H1 (cell line): Measurements from ENCODE around the gene MBD3L1. TPM values are rescaled to one million over a fixed set of nuclear protein-coding genes. Genes with fewer than 3 reads are reported as not detected.

Source experiments
- CTCF ChIA-PET: fragments of 300-600 bp; sonication (Branson Sonifier 250); formaldehyde crosslinking; loops from one replicate; lab custom pipeline; 2021; ENCODE audit not compliant: partially characterized antibody; lab: Charles Lee
- POLR2A ChIA-PET: fragments of 300-600 bp; sonication (Branson Sonifier 250); formaldehyde crosslinking; loops from one replicate; lab custom pipeline; 2021; ENCODE audit warnings: inconsistent platforms; ENCODE audit not compliant: partially characterized antibody; lab: Charles Lee
- DNase-seq, 2 experiments: peaks; one replicate each; pipeline versions ENCODE4 v3.0.0 to v3.0.0-alpha.2; 2010 to 2022; ENCODE audit warnings: low spot score in 2 of 2, low read depth in 1 of 2, mixed read lengths in 1 of 2
- FAIRE-seq: peaks from 2 replicates; lab custom pipeline; 2011; peaks lifted over from hg19 to GRCh38; lab: Jason Lieb, UNC
- H2AFZ ChIP-seq: 2 replicates; pipeline ENCODE4 v1.8.1; 2012; ENCODE audit warnings: low read length, inconsistent platforms
- H2AK5ac ChIP-seq: 2 replicates; pipeline ENCODE4 v1.6.1; 2013; ENCODE audit warnings: low read depth, low read length
- H2BK120ac ChIP-seq: replicated peaks from 2 replicates; pipeline ENCODE3; 2013; ENCODE audit warnings: low read depth, low read length, inconsistent platforms
- H2BK12ac ChIP-seq: 2 replicates; pipeline ENCODE4 v1.6.1; 2013; ENCODE audit warnings: low read depth, low read length
- H2BK15ac ChIP-seq: 2 replicates; pipeline ENCODE4 v1.6.1; 2013; ENCODE audit warnings: low read length
- H2BK20ac ChIP-seq: 2 replicates; pipeline ENCODE4 v1.6.1; 2013; ENCODE audit warnings: low read length
- H2BK5ac ChIP-seq: 2 replicates; pipeline ENCODE4 v1.6.1; 2013; ENCODE audit warnings: low read depth, low read length
- H3K14ac ChIP-seq: 2 replicates; pipeline ENCODE4 v1.6.1; 2013; ENCODE audit warnings: inconsistent platforms; ENCODE audit not compliant: insufficient read length
- H3K18ac ChIP-seq: 2 replicates; pipeline ENCODE4 v1.6.1; 2013; ENCODE audit warnings: low read length; ENCODE audit errors: extremely low read depth
- H3K23ac ChIP-seq: 2 replicates; pipeline ENCODE4 v1.6.1; 2013; ENCODE audit warnings: inconsistent platforms; ENCODE audit not compliant: insufficient read length
- H3K23me2 ChIP-seq: 2 replicates; pipeline ENCODE4 v1.6.1; 2013; ENCODE audit warnings: low read depth, low read length
- H3K27ac ChIP-seq: 2 replicates; pipeline ENCODE4 v1.6.1; 2011; ENCODE audit warnings: low read depth, low read length, inconsistent platforms
- H3K27me3 ChIP-seq, 4 experiments: replicated peaks in 1 of 4; 1 replicate in 1 of 4; 2 replicates in 3 of 4; pipeline versions ENCODE4 v1.6.1 to v1.8.1; 2011 to 2013; ENCODE audit warnings: low read length in 3 of 4, mild to moderate bottlenecking in 3 of 4, inconsistent platforms in 2 of 4, mixed read lengths in 2 of 4, moderate library complexity in 1 of 4; ENCODE audit not compliant: control insufficient read depth in 3 of 4, insufficient read depth in 3 of 4; ENCODE audit errors: extremely low read depth in 1 of 4
- H3K36me3 ChIP-seq, 4 experiments: 2 replicates each; pipeline versions ENCODE4 v1.6.1 to v1.8.1; 2011 to 2013; ENCODE audit warnings: mild to moderate bottlenecking in 4 of 4, low read length in 3 of 4, moderate library complexity in 2 of 4, control low read depth in 1 of 4, inconsistent platforms in 1 of 4; ENCODE audit not compliant: insufficient read depth in 4 of 4, control insufficient read depth in 2 of 4
- H3K4ac ChIP-seq: replicated peaks from 2 replicates; pipeline ENCODE3; 2013; ENCODE audit warnings: low read length, low read depth, mixed read lengths, inconsistent platforms; ENCODE audit not compliant: insufficient read length
- H3K4me1 ChIP-seq, 4 experiments: replicated peaks in 1 of 4; 1 replicate in 1 of 4; 2 replicates in 3 of 4; pipeline versions ENCODE4 v1.6.1 to v1.8.1; 2011 to 2013; ENCODE audit warnings: low read length in 3 of 4, inconsistent platforms in 2 of 4, mixed read lengths in 1 of 4; ENCODE audit not compliant: insufficient read depth in 4 of 4, control insufficient read depth in 3 of 4
- H3K4me2 ChIP-seq, 2 experiments: 2 replicates each; pipeline versions ENCODE4 v1.6.1 to v1.8.1; 2011 to 2013; ENCODE audit warnings: low read depth in 2 of 2, low read length in 2 of 2, control low read depth in 1 of 2, inconsistent platforms in 1 of 2, mild to moderate bottlenecking in 1 of 2; ENCODE audit not compliant: insufficient read depth in 1 of 2
- H3K4me3 ChIP-seq, 4 experiments: fragments of 200-600, 300-600 bp in 1 of 4; sonication (generic), shearing (Covaris generic), sonication (Bioruptor Twin) in 1 of 4; 2 replicates each; pipeline versions ENCODE4 v1.5.1 to v1.8.1; 2011 to 2016; ENCODE audit warnings: low read length in 4 of 4, low read depth in 3 of 4, control low read depth in 2 of 4, inconsistent platforms in 2 of 4, mild to moderate bottlenecking in 2 of 4, mixed read lengths in 1 of 4, moderate library complexity in 1 of 4; ENCODE audit not compliant: insufficient read depth in 2 of 4; ENCODE audit errors: extremely low read depth in 1 of 4
- H3K56ac ChIP-seq: replicated peaks from 2 replicates; pipeline ENCODE3; 2013; ENCODE audit warnings: low read depth, mild to moderate bottlenecking, mixed read lengths, low read length, inconsistent platforms; ENCODE audit not compliant: insufficient read length
- H3K79me1 ChIP-seq: 2 replicates; pipeline ENCODE4 v1.6.1; 2013; ENCODE audit warnings: low read depth, low read length, control low read depth
- H3K79me2 ChIP-seq, 2 experiments: 2 replicates each; pipeline versions ENCODE4 v1.6.1 to v1.8.1; 2012 to 2013; ENCODE audit warnings: low read length in 2 of 2, mild to moderate bottlenecking in 2 of 2, inconsistent platforms in 1 of 2; ENCODE audit not compliant: insufficient read depth in 2 of 2, control insufficient read depth in 1 of 2
- H3K9ac ChIP-seq, 4 experiments: replicated peaks in 1 of 4; 1 replicate in 1 of 4; 2 replicates in 3 of 4; pipeline versions ENCODE4 v1.6.1 to v1.8.1; 2011 to 2013; ENCODE audit warnings: low read depth in 3 of 4, low read length in 3 of 4, control low read depth in 2 of 4, mild to moderate bottlenecking in 2 of 4, moderate library complexity in 2 of 4, inconsistent platforms in 1 of 4; ENCODE audit errors: extremely low read depth in 1 of 4
- H3K9me3 ChIP-seq, 2 experiments: 2 replicates each; pipeline versions ENCODE4 v1.6.1 to v1.8.1; 2012 to 2013; ENCODE audit warnings: mild to moderate bottlenecking in 2 of 2, moderate library complexity in 2 of 2, control low read depth in 1 of 2, inconsistent platforms in 1 of 2, low read depth in 1 of 2, low read length in 1 of 2, mixed read lengths in 1 of 2; ENCODE audit not compliant: insufficient read depth in 2 of 2
- H4K20me1 ChIP-seq, 2 experiments: replicated peaks in 1 of 2; 2 replicates each; pipeline versions ENCODE3 to v1.8.1; 2011 to 2013; ENCODE audit warnings: inconsistent platforms in 2 of 2, low read length in 2 of 2, mild to moderate bottlenecking in 1 of 2; ENCODE audit not compliant: insufficient read depth in 2 of 2, control insufficient read depth in 1 of 2
- H4K5ac ChIP-seq: 2 replicates; pipeline ENCODE4 v1.6.1; 2013; ENCODE audit warnings: low read length, low read depth, mixed read lengths, inconsistent platforms; ENCODE audit not compliant: insufficient read length
- H4K8ac ChIP-seq: 2 replicates; pipeline ENCODE4 v1.8.0; 2013; ENCODE audit warnings: mild to moderate bottlenecking, moderate library complexity, low read length, inconsistent platforms; ENCODE audit not compliant: insufficient read depth; ENCODE audit errors: extremely low read depth
- H4K91ac ChIP-seq: replicated peaks from 2 replicates; pipeline ENCODE3; 2013; ENCODE audit warnings: low read length, mixed read lengths, inconsistent platforms; ENCODE audit not compliant: insufficient read length
- BACH1 ChIP-seq: IDR thresholded peaks from 2 replicates; pipeline ENCODE4 v1.6.1; 2012; ENCODE audit warnings: low read length, improper control_type of control experiment
- CBX8 ChIP-seq: fragments of 300-800, 300-1000 bp; sonication (generic); IDR thresholded peaks from 2 replicates; pipeline ENCODE4 v1.7.1; 2016; ENCODE audit warnings: low read depth, low read length, borderline replicate concordance
- CTBP2 ChIP-seq: IDR thresholded peaks from 2 replicates; pipeline ENCODE4 v1.7.0; 2011; ENCODE audit warnings: borderline replicate concordance, mild to moderate bottlenecking, moderate library complexity, mixed read lengths, low read length; ENCODE audit not compliant: insufficient read depth, insufficient read length
- CTCF ChIP-seq, 3 experiments: IDR thresholded peaks; 1 replicate in 2 of 3; 2 replicates in 1 of 3; pipeline versions ENCODE4 v1.5.1 to v1.6.1; 2011; ENCODE audit warnings: low read length in 3 of 3, mild to moderate bottlenecking in 3 of 3, inconsistent platforms in 2 of 3, low read depth in 1 of 3, moderate library complexity in 1 of 3; ENCODE audit not compliant: insufficient read depth in 1 of 3; ENCODE audit errors: control extremely low read depth in 1 of 3
- EP300 ChIP-seq, 2 experiments: IDR thresholded peaks; 1 replicate in 1 of 2; 2 replicates in 1 of 2; pipeline ENCODE4 v1.6.1; 2011 to 2012; ENCODE audit warnings: low read depth in 2 of 2, low read length in 2 of 2, mild to moderate bottlenecking in 2 of 2, borderline replicate concordance in 1 of 2, inconsistent platforms in 1 of 2, moderate library complexity in 1 of 2
- MAX ChIP-seq: IDR thresholded peaks from 2 replicates; pipeline ENCODE4 v1.6.1; 2012; ENCODE audit warnings: inconsistent platforms
- RAD21 ChIP-seq, 2 experiments: IDR thresholded peaks in 1 of 2; conservative IDR thresholded peaks in 1 of 2; 2 replicates each; pipeline ENCODE4 v1.6.1; 2011; ENCODE audit warnings: low read depth in 2 of 2, low read length in 2 of 2, improper control_type of control experiment in 1 of 2, inconsistent platforms in 1 of 2, mild to moderate bottlenecking in 1 of 2, moderate library complexity in 1 of 2
- RNF2 ChIP-seq: fragments of 200-900, 300-1000 bp; sonication (generic); IDR thresholded peaks from 2 replicates; pipeline ENCODE4 v1.7.1; 2016; ENCODE audit warnings: borderline replicate concordance, low read depth, mild to moderate bottlenecking, antibody characterized with exemption, low read length; ENCODE audit not compliant: poor library complexity, severe bottlenecking; ENCODE audit errors: missing control alignments
- SRF ChIP-seq: IDR thresholded peaks from 2 replicates; pipeline ENCODE4 v1.6.1; 2011; ENCODE audit warnings: mild to moderate bottlenecking, low read depth, low read length, moderate library complexity
- TAF1 ChIP-seq: IDR thresholded peaks from 2 replicates; pipeline ENCODE4 v1.6.1; 2011; ENCODE audit warnings: mild to moderate bottlenecking, low read depth, low read length
- TEAD4 ChIP-seq: IDR thresholded peaks from 2 replicates; pipeline ENCODE4 v1.6.1; 2012; ENCODE audit warnings: low read depth, low read length, inconsistent platforms, mixed read lengths
- WGBS, 2 experiments: shearing (Covaris generic) in 1 of 2; methylation state at CpG; one replicate each; pipeline versions ENCODE4 v1.1.6 to v1.1.7; 2013 to 2015; ENCODE audit warnings: low lambda C conversion rate in 2 of 2, mixed read lengths in 2 of 2, inconsistent platforms in 1 of 2, low coverage in 1 of 2, missing lambda C conversion rate in 1 of 2; ENCODE audit not compliant: insufficient replicate concordance in 2 of 2, insufficient coverage in 1 of 2, insufficient read length in 1 of 2; ENCODE audit errors: extremely low coverage in 1 of 2, missing lambda C conversion rate in 1 of 2; 5-methylcytosine and 5-hydroxymethylcytosine counted together
- polyA plus RNA-seq, 7 experiments: library from polyadenylated mRNA; depleted of rRNA in 3 of 7; stranded (reverse) in 5 of 7; unstranded in 2 of 7; fragments of >200 nt in 5 of 7; fragments of 200-250 nt in 2 of 7; gene quantifications; 1 replicate in 5 of 7; 2 replicates in 1 of 7; 4 replicates in 1 of 7; pipeline versions ENCODE4 v1.2.1 to v1.2.3, GENCODE V29; 2011 to 2013; ENCODE audit warnings: missing spikeins in 2 of 7, mixed read lengths in 2 of 7
- total RNA-seq: library from RNA; stranded (reverse); fragmentation: NEBNext Ultra II Directional; extraction: Animal tissue kit (Norgen Biotek cat#: 25700); gene quantifications from 2 replicates; pipeline ENCODE4 v1.2.1, GENCODE V29; 2021

Gene MBD3L1
- total and polyA plus RNA-seq, 2 of the 8 experiments (the other 6 are each of a cell fraction or from before 2014, with no cell fraction given) = not detected

GRCh38 chr19:8850488-8850887 lies 18.3 kb downstream of the MBD3L1 start:
- Histone ChIP-seq H3K36me3 (no peaks in the 10 kb centered on the region), H3K9ac (no peak overlapping the region), H3K14ac (no peak overlapping the region), H3K4me1 (no peaks in the 10 kb centered on the region), H3K4me3 (no peak overlapping the region), H2AK5ac (no peak overlapping the region), H2BK15ac (no peak overlapping the region), H2BK20ac (no peak overlapping the region), H3K56ac (no peak overlapping the region), H3K23me2 (no peaks in the 10 kb centered on the region), H2AFZ (no peak overlapping the region), H3K9me3 (peaks cover 44 to 59% of the 10 kb centered on the region in 2 experiments), H3K18ac (no peak overlapping the region), H4K5ac (no peak overlapping the region), H4K8ac (no peak overlapping the region), H2BK5ac (no peak overlapping the region), H3K23ac (no peak overlapping the region), H2BK12ac (no peak overlapping the region), H2BK120ac (no peak overlapping the region), H3K79me2 (no peaks in the 10 kb centered on the region), H3K27ac (no peak overlapping the region), H3K4me2 (no peak overlapping the region), H3K79me1 (no peaks in the 10 kb centered on the region), H4K91ac (no peak overlapping the region), H3K27me3 (no peaks in the 10 kb centered on the region), H4K20me1 (no peaks in the 10 kb centered on the region), H3K4ac (no peak overlapping the region)
- POLR2A ChIA-PET = no interaction called here
- DNase-seq (no peak), FAIRE-seq (no peak)
- WGBS, 2 experiments = 81% methylated on average over 3 of the region's 3 CpGs; no CpG with 5 or more reads in 1 of the 2 experiments
- CTCF ChIA-PET = no interaction called here
- TF ChIP-seq BACH1 (no peak), RNF2 (no peak), CTBP2 (no peak), TAF1 (no peak), RAD21 (IDR thresholded peaks at IDR 0.05 in 1 of 2, conservative IDR thresholded peaks at IDR 0.05 in 1 of 2; ENCODE audit: low read depth in 2 of 2, low read length in 2 of 2) (no peak), CTCF (IDR thresholded peaks at IDR 0.05; ENCODE audit: control extremely low read depth in 1 of 3, insufficient read depth in 1 of 3, low read depth in 1 of 3, low read length in 3 of 3) (no peak), SRF (no peak), CBX8 (no peak), TEAD4 (no peak), MAX (no peak), EP300 (IDR thresholded peaks at IDR 0.05; ENCODE audit: borderline replicate concordance in 1 of 2, low read depth in 2 of 2, low read length in 2 of 2) (no peak)
